BJ (cell line): Measurements from ENCODE around the gene TOPBP1. TPM values are rescaled to one million over a fixed set of nuclear protein-coding genes. Genes with fewer than 3 reads are reported as not detected.
"Not testable (repeated sequence)": the region's sequence is repeated elsewhere in the genome, so short reads cannot be mapped to it uniquely, and the experiment has no call there.

ENCODE experiments used
- CTCF ChIA-PET: fragments of 350-600 bp; formaldehyde crosslinking; extraction: SDS; loops from one replicate; lab custom pipeline; 2021; ENCODE audit warnings: antibody characterized with exemption, inconsistent platforms; lab: Yijun Ruan, JAX
- POLR2A ChIA-PET: fragments of 300-600 bp; sonication (Branson Sonifier 250); formaldehyde crosslinking; extraction: SDS; loops from one replicate; lab custom pipeline; 2021; ENCODE audit warnings: antibody characterized with exemption; lab: Charles Lee
- DNase-seq: peaks from one replicate; pipeline ENCODE4 v3.0.0-alpha.2; 2011; ENCODE audit warnings: low read depth
- H3K27me3 ChIP-seq: 2 replicates; pipeline ENCODE4 v1.6.0; 2011; ENCODE audit warnings: low read length; ENCODE audit not compliant: control insufficient read depth, insufficient read depth
- H3K36me3 ChIP-seq: 2 replicates; pipeline ENCODE4 v1.5.1; 2011; ENCODE audit warnings: low read length; ENCODE audit not compliant: control insufficient read depth, insufficient read depth
- H3K4me3 ChIP-seq: 2 replicates; pipeline ENCODE4 v1.5.1; 2011; ENCODE audit warnings: low read depth, mild to moderate bottlenecking, control low read depth, low read length
- CTCF ChIP-seq: IDR thresholded peaks from 2 replicates; pipeline ENCODE4 v1.5.1; 2011; ENCODE audit warnings: low read depth, mild to moderate bottlenecking, control low read depth, inconsistent platforms, low read length, moderate library complexity; ENCODE audit not compliant: insufficient read depth
- polyA plus RNA-seq: library from polyadenylated mRNA; depleted of rRNA; stranded (reverse); fragments of >200 nt; gene quantifications from 2 replicates; pipeline ENCODE4 v1.2.3, GENCODE V29; 2011

TOPBP1 gene
- polyA plus RNA-seq, 1 experiment, result 18.9 TPM

- no peak for TF ChIP-seq CTCF
- DNase-seq, result no peak
- ChIA-PET CTCF (no interaction called here), POLR2A (no interaction called here)
- no peaks in the 10 kb centered on the region for H3K36me3 ChIP-seq
- H3K27me3 ChIP-seq, result no peaks in the 10 kb centered on the region
- no peak overlapping the region for H3K4me3 ChIP-seq
Observed at GRCh38 chr3:133695560-133696171, 33.9 kb upstream of the TOPBP1 start.

- CTCF ChIA-PET, result interaction anchor here (0.7 kb wide), 1 partner anchor 371 kb away, joined by 3 read pairs; no protein-coding TSS in a partner anchor
- DNase-seq, result no peak
- no peaks in the 10 kb centered on the region for H3K27me3 ChIP-seq
- H3K4me3 ChIP-seq, result no peak overlapping the region
- no peak for TF ChIP-seq CTCF
- no peaks in the 10 kb centered on the region for H3K36me3 ChIP-seq
- POLR2A ChIA-PET, result no interaction called here
Observed at GRCh38 chr3:133694288-133695268, 32.8 kb upstream of the TOPBP1 start.

GRCh38 chr3:133693821-133694220, 32.1 kb upstream of the TOPBP1 start:
- no peak for DNase-seq
- H3K27me3 ChIP-seq, result no peaks in the 10 kb centered on the region
- no peak overlapping the region for H3K4me3 ChIP-seq
- ChIA-PET CTCF (no interaction called here), POLR2A (no interaction called here)
- TF ChIP-seq CTCF, result no peak
- H3K36me3 ChIP-seq, result no peaks in the 10 kb centered on the region

- ChIA-PET POLR2A (no interaction called here), CTCF (no interaction called here)
- TF ChIP-seq CTCF, result no peak
Observed at GRCh38 chr3:133692759-133693158, 31.0 kb upstream of the TOPBP1 start.

GRCh38 chr3:133691273-133692107, 29.7 kb upstream of the TOPBP1 start:
- no peak for TF ChIP-seq CTCF
- Histone ChIP-seq H3K4me3 (no peak overlapping the region), H3K27me3 (no peaks in the 10 kb centered on the region), H3K36me3 (no peaks in the 10 kb centered on the region)
- POLR2A ChIA-PET, result no interaction called here
- CTCF ChIA-PET, result interaction anchor here (0.6 kb wide), 1 partner anchor 656 kb away, joined by 3 read pairs; no protein-coding TSS in a partner anchor
- no peak for DNase-seq

More at GRCh38 chr3:133692759-133693158, 31.0 kb upstream of the TOPBP1 start:
- DNase-seq, result no peak
- H3K36me3 ChIP-seq, result no peaks in the 10 kb centered on the region
- H3K4me3 ChIP-seq, result no peak overlapping the region
- H3K27me3 ChIP-seq, result no peaks in the 10 kb centered on the region

GRCh38 chr3:133677993-133678392, 16.3 kb upstream of the TOPBP1 start:
- H3K4me3 ChIP-seq, H3K36me3 ChIP-seq, POLR2A ChIA-PET, CTCF ChIA-PET, DNase-seq: not testable (repeated sequence)
- peaks cover 19% of the 10 kb centered on the region for H3K27me3 ChIP-seq
